ENCODE measurements around the gene RFT1. TPM values are rescaled to one million over a fixed set of nuclear protein-coding genes. Genes with fewer than 3 reads are reported as not detected.

The RFT1 gene
- total RNA-seq, 2 experiments from 2014 or later, result 8.5 to 10.2 TPM

- H3K4me3 ChIP-seq (ENCODE audit: low read length), result no peak overlapping the region
- H3K27me3 ChIP-seq (ENCODE audit: control insufficient read depth in 1 of 2, insufficient read depth in 2 of 2, low read length in 2 of 2), result no peaks in the 10 kb centered on the region
- no peak overlapping the region for H3K27ac ChIP-seq (ENCODE audit: low read depth in 1 of 2, low read length in 2 of 2)
- H3K4me1 Mint-ChIP-seq (ENCODE audit: low read depth), result peaks cover 26% of the 10 kb centered on the region
- POLR2A ChIA-PET, result interaction anchor here (0.8 kb wide), 1 partner anchor 28 kb away, joined by 3 read pairs; no protein-coding TSS in a partner anchor
- H3K27me3 Mint-ChIP-seq, result no peaks in the 10 kb centered on the region
- no peaks in the 10 kb centered on the region for H3K9me3 Mint-ChIP-seq
- no peak for TF ChIP-seq CTCF (IDR thresholded peaks at IDR 0.05)
- CTCF ChIA-PET, result interaction anchor here (2.2 kb wide), 1 partner anchor 28 kb away, joined by 8 read pairs; the partner anchor contains the start of gene PRKCD
- H3K4me3 Mint-ChIP-seq, result peak overlapping the region; percentile 9
- H3K36me3 Mint-ChIP-seq (ENCODE audit: low read depth), result peaks cover 14% of the 10 kb centered on the region
- DNase-seq (no peak), ATAC-seq (ENCODE audit: poor library complexity) (no peak)
- no peaks in the 10 kb centered on the region for H3K36me3 ChIP-seq (ENCODE audit: insufficient read depth, low read length)
- intact Hi-C loops (cut with DNase I, micrococcal nuclease), result loop anchor here in 1 of 2 experiments (5.0 kb wide), 1 partner anchor 125 kb away; the partner anchor contains the start of gene TKT
- no peaks in the 10 kb centered on the region for H3K9me3 ChIP-seq (ENCODE audit: control insufficient read depth in 1 of 2, insufficient read depth in 1 of 2, low read length in 2 of 2)
- H3K27ac Mint-ChIP-seq, result peak overlapping the region; percentile 98
- peaks cover 31% of the 10 kb centered on the region for H3K4me1 ChIP-seq (ENCODE audit: insufficient read depth, low read length)
Observed at GRCh38 chr3:53132347-53132746, 2.1 kb upstream of the RFT1 start.

- Mint-ChIP-seq H3K9me3 (no peaks in the 10 kb centered on the region), H3K4me1 (ENCODE audit: low read depth) (peaks cover 26% of the 10 kb centered on the region), H3K27me3 (no peaks in the 10 kb centered on the region), H3K36me3 (ENCODE audit: low read depth) (peaks cover 23% of the 10 kb centered on the region), H3K27ac (peak overlapping the region; percentile 98), H3K4me3 (peak overlapping the region; percentile 92)
- ChIA-PET CTCF (interaction anchor here (1.3 to 2.2 kb wide), 3 partner anchors 21 to 65 kb away, joined by 3 to 8 read pairs (median 5); partner anchors contain the start of gene PRKCD), POLR2A (interaction anchor here (0.8 to 2.8 kb wide), 2 partner anchors 29 to 103 kb away, joined by 3 to 16 read pairs; partner anchors contain the start of gene PRKCD)
- peaks cover 3% of the 10 kb centered on the region for H3K36me3 ChIP-seq (ENCODE audit: insufficient read depth, low read length)
- H3K9me3 ChIP-seq (ENCODE audit: control insufficient read depth in 1 of 2, insufficient read depth in 1 of 2, low read length in 2 of 2), result no peaks in the 10 kb centered on the region
- H3K4me3 ChIP-seq (ENCODE audit: low read length), result peak overlapping the region; percentile 80
- H3K27ac ChIP-seq (ENCODE audit: low read depth in 1 of 2, low read length in 2 of 2), result peak overlapping the region; percentile 93 to 95
- peak in 2 of 14 experiments; percentile 30 to 31 for DNase-seq
- intact Hi-C loops (cut with DNase I, micrococcal nuclease), result loop anchor here in 1 of 2 experiments (5.0 kb wide), 1 partner anchor 126 kb away; the partner anchor contains the start of gene TKT
- H3K4me1 ChIP-seq (ENCODE audit: insufficient read depth, low read length), result peaks cover 31% of the 10 kb centered on the region
- no peaks in the 10 kb centered on the region for H3K27me3 ChIP-seq (ENCODE audit: control insufficient read depth in 1 of 2, insufficient read depth in 2 of 2, low read length in 2 of 2)
- no peak for TF ChIP-seq CTCF (IDR thresholded peaks at IDR 0.05)
- ATAC-seq (ENCODE audit: poor library complexity), result no peak
Observed at GRCh38 chr3:53131096-53131495, 861 bp upstream of the RFT1 start.

GRCh38 chr3:53129344-53129743 lies 891 bp downstream of the RFT1 start:
- peaks cover 41% of the 10 kb centered on the region for H3K36me3 Mint-ChIP-seq (ENCODE audit: low read depth)
- H3K27me3 Mint-ChIP-seq, result no peaks in the 10 kb centered on the region
- Histone ChIP-seq H3K4me1 (ENCODE audit: insufficient read depth, low read length) (peaks cover 27% of the 10 kb centered on the region), H3K9me3 (ENCODE audit: control insufficient read depth in 1 of 2, insufficient read depth in 1 of 2, low read length in 2 of 2) (no peaks in the 10 kb centered on the region), H3K4me3 (ENCODE audit: low read length) (peak overlapping the region; percentile 80), H3K27me3 (ENCODE audit: control insufficient read depth in 1 of 2, insufficient read depth in 2 of 2, low read length in 2 of 2) (no peaks in the 10 kb centered on the region), H3K36me3 (ENCODE audit: insufficient read depth, low read length) (peaks cover 19% of the 10 kb centered on the region), H3K27ac (ENCODE audit: low read depth in 1 of 2, low read length in 2 of 2) (peak overlapping the region; percentile 93 to 95)
- intact Hi-C loops (cut with DNase I, micrococcal nuclease), result loop anchor here in 1 of 2 experiments (2.0 to 10.0 kb wide), 2 partner anchors 217 to 755 kb away; partner anchors contain the start of genes ACTR8 and DCP1A
- DNase-seq (no peak), ATAC-seq (ENCODE audit: poor library complexity) (no peak)
- no peaks in the 10 kb centered on the region for H3K9me3 Mint-ChIP-seq
- CTCF ChIA-PET, result interaction anchor here (1.1 to 2.0 kb wide), 3 partner anchors 15 to 67 kb away, joined by 3 to 6 read pairs (median 6); partner anchors contain the start of gene PRKCD
- TF ChIP-seq CTCF (IDR thresholded peaks at IDR 0.05), result no peak
- H3K4me1 Mint-ChIP-seq (ENCODE audit: low read depth), result peaks cover 30% of the 10 kb centered on the region
- POLR2A ChIA-PET, result interaction anchor here (1.1 to 2.8 kb wide), 2 partner anchors 20 to 31 kb away, joined by 3 to 16 read pairs; partner anchors contain the start of gene PRKCD
- H3K4me3 Mint-ChIP-seq, result peak overlapping the region; percentile 92
- peak overlapping the region; percentile 98 for H3K27ac Mint-ChIP-seq
